Regular cardiac myocyte (primary cell): ENCODE measurements around the gene ISG15. TPM values are rescaled to one million over a fixed set of nuclear protein-coding genes. Genes with fewer than 3 reads are reported as not detected.

ENCODE experiments used
- total RNA-seq: library from RNA; depleted of rRNA; stranded (reverse); fragments of >200 nt; gene quantifications from 2 replicates; pipeline ENCODE4 v1.2.3, GENCODE V29; 2014

Gene ISG15
- total RNA-seq, result 48.8 and 104 TPM in 2 replicates

GRCh38 chr1:1013105-1013921 lies at the start of gene ISG15:
Gene ISG15, plus strand, starts transcription at chr1:1013497. Its CDS starts 77 bp downstream, at chr1:1013574.

GRCh38 chr1:966135-966703 lies 47.1 kb upstream of the ISG15 start, which contains the start of gene PLEKHN1:
Gene PLEKHN1, plus strand, starts transcription at chr1:966482. Its CDS starts 50 bp downstream, at chr1:966532.

GRCh38 chr1:981955-982558 lies 31.2 kb upstream of the ISG15 start, which contains the start of gene PERM1:
Gene PERM1, minus strand, starts transcription at chr1:982093. Its CDS starts 1,064 bp downstream, at chr1:981029.

GRCh38 chr1:999725-1000356 lies 13.5 kb upstream of the ISG15 start, which contains the start of gene HES4:
Gene HES4, minus strand, starts transcription at chr1:1000097. Its CDS starts 124 bp downstream, at chr1:999973.

GRCh38 chr1:1020000-1020404 lies 6.7 kb downstream of the ISG15 start, which contains the start of gene AGRN:
Gene AGRN, plus strand, starts transcription at chr1:1020120. Its CDS starts 53 bp downstream, at chr1:1020173.

Other genes with a start within 250 kb of the ISG15 start
- gene SAMD11, start 89.6 kb upstream of the ISG15 start, total RNA-seq, result 4.5 and 5.8 TPM in 2 replicates
- 57.2 and 178 TPM in 2 replicates for gene NOC2L, start 54.2 kb upstream of the ISG15 start, total RNA-seq
- gene KLHL17, start 52.9 kb upstream of the ISG15 start, total RNA-seq, result 5.0 and 7.9 TPM in 2 replicates
- 0.28 and 0.58 TPM in 2 replicates for gene PLEKHN1, start 47.0 kb upstream of the ISG15 start, total RNA-seq
- gene PERM1, start 31.4 kb upstream of the ISG15 start, total RNA-seq, result 0.38 and 8.5 TPM in 2 replicates
- 4.2 and 7.6 TPM in 2 replicates for gene HES4, start 13.4 kb upstream of the ISG15 start, total RNA-seq
- 25.9 and 49.3 TPM in 2 replicates for gene AGRN, start 6.6 kb downstream of the ISG15 start, total RNA-seq
- gene RNF223, start 60.8 kb downstream of the ISG15 start, total RNA-seq, result not detected in 2 replicates
- 4.4 and 5.4 TPM in 2 replicates for gene C1orf159, start 102.6 kb downstream of the ISG15 start, total RNA-seq
- not detected in 2 replicates for gene TTLL10, start 160.4 kb downstream of the ISG15 start, total RNA-seq
- 0.28 TPM in 1 of 2 replicates, not detected in the other for gene TNFRSF18, start 193.1 kb downstream of the ISG15 start, total RNA-seq
- not detected in 2 replicates for gene TNFRSF4, start 200.7 kb downstream of the ISG15 start, total RNA-seq
- gene SDF4, start 218.5 kb downstream of the ISG15 start, total RNA-seq, result 90.1 and 109 TPM in 2 replicates
- gene B3GALT6, start 218.7 kb downstream of the ISG15 start, total RNA-seq, result 28.2 and 31.2 TPM in 2 replicates
- gene C1QTNF12, start 233.2 kb downstream of the ISG15 start, total RNA-seq, result 0.38 and 0.85 TPM in 2 replicates